ENCODE data around the gene GYS1.
A peak's percentile ranks its signal among the peaks of the same experiment; 100 is the strongest.

The GYS1 gene

GRCh38 chr19:49017666-49018351 is 24.7 kb upstream of the GYS1 start (continued):
- peak; percentile 26; the same call in 1 of the 2 replicates for TF ChIP-seq ZNF692 (tag by site-specific recombination; IDR thresholded peaks at IDR 0.05)
- no peak for TF ChIP-seq ZNF791 (tag by site-specific recombination; IDR thresholded peaks at IDR 0.05)
- 0 out of 2 replicates have a peak, but pooled peaks have one; percentile 12 for TF ChIP-seq ZNF140 (tag by site-specific recombination; IDR thresholded peaks at IDR 0.05)
- TF ChIP-seq YY1 (tag by site-specific recombination; IDR thresholded peaks at IDR 0.05): no peak
- no peak for TF ChIP-seq ZNF501 (tag by site-specific recombination; IDR thresholded peaks at IDR 0.05)
- TF ChIP-seq MZF1 (tag by site-specific recombination; IDR thresholded peaks at IDR 0.05; ENCODE audit: borderline replicate concordance): no peak
- TF ChIP-seq ZNF157 (tag by site-specific recombination; IDR thresholded peaks at IDR 0.05): no peak
- TF ChIP-seq OVOL3 (tag by site-specific recombination; IDR thresholded peaks at IDR 0.05): no peak
- TF ChIP-seq KLF9 (tag by site-specific recombination; IDR thresholded peaks at IDR 0.05; ENCODE audit: low read depth): peak; percentile 86
- TF ChIP-seq KLF16 (tag by site-specific recombination; IDR thresholded peaks at IDR 0.05): 0 out of 2 replicates have a peak, but pooled peaks have one; percentile 37
- no peak for TF ChIP-seq ZNF777 (tag by site-specific recombination; IDR thresholded peaks at IDR 0.05; ENCODE audit: borderline replicate concordance)
- no peak for TF ChIP-seq ZNF23 (tag by site-specific recombination; IDR thresholded peaks at IDR 0.05; ENCODE audit: borderline replicate concordance)
- TF ChIP-seq ZFP3 (tag by site-specific recombination; IDR thresholded peaks at IDR 0.05; ENCODE audit: low read depth): no peak
- TF ChIP-seq, protein P1, sequence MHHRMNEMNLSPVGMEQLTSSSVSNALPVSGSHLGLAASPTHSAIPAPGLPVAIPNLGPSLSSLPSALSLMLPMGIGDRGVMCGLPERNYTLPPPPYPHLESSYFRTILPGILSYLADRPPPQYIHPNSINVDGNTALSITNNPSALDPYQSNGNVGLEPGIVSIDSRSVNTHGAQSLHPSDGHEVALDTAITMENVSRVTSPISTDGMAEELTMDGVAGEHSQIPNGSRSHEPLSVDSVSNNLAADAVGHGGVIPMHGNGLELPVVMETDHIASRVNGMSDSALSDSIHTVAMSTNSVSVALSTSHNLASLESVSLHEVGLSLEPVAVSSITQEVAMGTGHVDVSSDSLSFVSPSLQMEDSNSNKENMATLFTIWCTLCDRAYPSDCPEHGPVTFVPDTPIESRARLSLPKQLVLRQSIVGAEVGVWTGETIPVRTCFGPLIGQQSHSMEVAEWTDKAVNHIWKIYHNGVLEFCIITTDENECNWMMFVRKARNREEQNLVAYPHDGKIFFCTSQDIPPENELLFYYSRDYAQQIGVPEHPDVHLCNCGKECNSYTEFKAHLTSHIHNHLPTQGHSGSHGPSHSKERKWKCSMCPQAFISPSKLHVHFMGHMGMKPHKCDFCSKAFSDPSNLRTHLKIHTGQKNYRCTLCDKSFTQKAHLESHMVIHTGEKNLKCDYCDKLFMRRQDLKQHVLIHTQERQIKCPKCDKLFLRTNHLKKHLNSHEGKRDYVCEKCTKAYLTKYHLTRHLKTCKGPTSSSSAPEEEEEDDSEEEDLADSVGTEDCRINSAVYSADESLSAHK (tag by site-specific recombination; IDR thresholded peaks at IDR 0.05): no peak
- peak; percentile 60 for TF ChIP-seq ZNF335 (tag by site-specific recombination; conservative IDR thresholded peaks at IDR 0.05)
- peak; percentile 54; the same call in 1 of the 2 replicates for TF ChIP-seq KLF7 (tag by site-specific recombination; IDR thresholded peaks at IDR 0.05; ENCODE audit: borderline replicate concordance)
- TF ChIP-seq ZNF423 (tag by site-specific recombination; IDR thresholded peaks at IDR 0.05): peak; percentile 58; the same call in 1 of the 2 replicates
- TF ChIP-seq, protein P2, sequence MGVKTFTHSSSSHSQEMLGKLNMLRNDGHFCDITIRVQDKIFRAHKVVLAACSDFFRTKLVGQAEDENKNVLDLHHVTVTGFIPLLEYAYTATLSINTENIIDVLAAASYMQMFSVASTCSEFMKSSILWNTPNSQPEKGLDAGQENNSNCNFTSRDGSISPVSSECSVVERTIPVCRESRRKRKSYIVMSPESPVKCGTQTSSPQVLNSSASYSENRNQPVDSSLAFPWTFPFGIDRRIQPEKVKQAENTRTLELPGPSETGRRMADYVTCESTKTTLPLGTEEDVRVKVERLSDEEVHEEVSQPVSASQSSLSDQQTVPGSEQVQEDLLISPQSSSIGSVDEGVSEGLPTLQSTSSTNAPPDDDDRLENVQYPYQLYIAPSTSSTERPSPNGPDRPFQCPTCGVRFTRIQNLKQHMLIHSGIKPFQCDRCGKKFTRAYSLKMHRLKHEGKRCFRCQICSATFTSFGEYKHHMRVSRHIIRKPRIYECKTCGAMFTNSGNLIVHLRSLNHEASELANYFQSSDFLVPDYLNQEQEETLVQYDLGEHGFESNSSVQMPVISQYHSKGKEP (tag by site-specific recombination; IDR thresholded peaks at IDR 0.05): no peak
- TF ChIP-seq EGR2 (tag by site-specific recombination; IDR thresholded peaks at IDR 0.05; ENCODE audit: low read depth): peak; percentile 80
- TF ChIP-seq ZNF350 (tag by site-specific recombination; IDR thresholded peaks at IDR 0.05): no peak
- TF ChIP-seq BCL11B (tag by site-specific recombination; IDR thresholded peaks at IDR 0.05; ENCODE audit: low read depth): 0 out of 2 replicates have a peak, but pooled peaks have one; percentile 20
- no peak for TF ChIP-seq ZNF624 (tag by site-specific recombination; IDR thresholded peaks at IDR 0.05)
- TF ChIP-seq YY2 (tag by site-specific recombination; IDR thresholded peaks at IDR 0.05): no peak
- no peak for TF ChIP-seq ZNF394 (tag by site-specific recombination; IDR thresholded peaks at IDR 0.05; ENCODE audit: borderline replicate concordance)
- 0 out of 2 replicates have a peak, but pooled peaks have one; percentile 37 for TF ChIP-seq ZSCAN30 (tag by site-specific recombination; IDR thresholded peaks at IDR 0.05)
- no peak for TF ChIP-seq ZNF341 (tag by site-specific recombination; IDR thresholded peaks at IDR 0.05; ENCODE audit: low read depth)
- no peak for TF ChIP-seq ZNF366 (tag by site-specific recombination; conservative IDR thresholded peaks at IDR 0.05)
- no peak for TF ChIP-seq ZNF521 (tag by site-specific recombination; IDR thresholded peaks at IDR 0.05)
- TF ChIP-seq, protein P3, sequence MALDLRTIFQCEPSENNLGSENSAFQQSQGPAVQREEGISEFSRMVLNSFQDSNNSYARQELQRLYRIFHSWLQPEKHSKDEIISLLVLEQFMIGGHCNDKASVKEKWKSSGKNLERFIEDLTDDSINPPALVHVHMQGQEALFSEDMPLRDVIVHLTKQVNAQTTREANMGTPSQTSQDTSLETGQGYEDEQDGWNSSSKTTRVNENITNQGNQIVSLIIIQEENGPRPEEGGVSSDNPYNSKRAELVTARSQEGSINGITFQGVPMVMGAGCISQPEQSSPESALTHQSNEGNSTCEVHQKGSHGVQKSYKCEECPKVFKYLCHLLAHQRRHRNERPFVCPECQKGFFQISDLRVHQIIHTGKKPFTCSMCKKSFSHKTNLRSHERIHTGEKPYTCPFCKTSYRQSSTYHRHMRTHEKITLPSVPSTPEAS (tag by site-specific recombination; IDR thresholded peaks at IDR 0.05): no peak
- peak; percentile 81 for TF ChIP-seq KLF10 (tag by site-specific recombination; IDR thresholded peaks at IDR 0.05)
- no peak for TF ChIP-seq ZNF169 (tag by site-specific recombination; IDR thresholded peaks at IDR 0.05)
- no peak for TF ChIP-seq ZNF747 (tag by site-specific recombination; IDR thresholded peaks at IDR 0.05)
- no peak for TF ChIP-seq ZNF221 (tag by site-specific recombination; IDR thresholded peaks at IDR 0.05; ENCODE audit: borderline replicate concordance)
- TF ChIP-seq ZNF10 (tag by site-specific recombination; IDR thresholded peaks at IDR 0.05): no peak
- TF ChIP-seq ZBTB20 (tag by site-specific recombination; IDR thresholded peaks at IDR 0.05): no peak; the same call in 1 of the 2 replicates
- TF ChIP-seq GLIS2 (tag by site-specific recombination; IDR thresholded peaks at IDR 0.05): peak; percentile 80

Measured in HEK293 (cell line).